Neural crest cell (in vitro differentiated cells): ENCODE data around the gene FAM219A. TPM values are rescaled to one million over a fixed set of nuclear protein-coding genes. Genes with fewer than 3 reads are reported as not detected.

ENCODE experiments used
- DNase-seq: peaks from one replicate; pipeline ENCODE4 v3.0.0; 2021; ENCODE audit warnings: low read depth, mixed read lengths, low spot score
- H3K27ac Mint-ChIP-seq: one replicate; pipeline ENCODE4 v1.8.0; 2021; ENCODE audit warnings: mild to moderate bottlenecking, mixed read lengths; ENCODE audit not compliant: unreplicated experiment
- H3K27me3 Mint-ChIP-seq: 2 replicates; pipeline ENCODE4 v1.8.0; 2021; ENCODE audit warnings: low read depth, mild to moderate bottlenecking, mixed read lengths
- H3K36me3 Mint-ChIP-seq: 2 replicates; pipeline ENCODE4 v1.8.0; 2021; ENCODE audit warnings: low read depth, mild to moderate bottlenecking, mixed read lengths
- H3K4me1 Mint-ChIP-seq: 2 replicates; pipeline ENCODE4 v1.8.0; 2021; ENCODE audit warnings: mixed read lengths
- H3K4me3 Mint-ChIP-seq: one replicate; pipeline ENCODE4 v1.8.0; 2021; ENCODE audit warnings: mild to moderate bottlenecking, mixed read lengths
- H3K9me3 Mint-ChIP-seq: 2 replicates; pipeline ENCODE4 v1.8.0; 2021; ENCODE audit warnings: mixed read lengths
- CTCF ChIP-seq: fragments of 200-600 bp; sonication (generic); conservative IDR thresholded peaks from 2 replicates; pipeline ENCODE4 v1.5.0; 2021; ENCODE audit warnings: antibody characterized with exemption, mild to moderate bottlenecking
- total RNA-seq: library from RNA; stranded (reverse); gene quantifications from 2 replicates; pipeline ENCODE4 v1.2.1, GENCODE V29; 2021

The FAM219A gene
- total RNA-seq, 1 donor from 2014 or later: 20.9 TPM

- TF ChIP-seq CTCF: peak; percentile 85
- H3K27ac Mint-ChIP-seq: no peak overlapping the region
Measured at GRCh38 chr9:34437006-34437925, 21.1 kb downstream of the FAM219A start.

DNA sequence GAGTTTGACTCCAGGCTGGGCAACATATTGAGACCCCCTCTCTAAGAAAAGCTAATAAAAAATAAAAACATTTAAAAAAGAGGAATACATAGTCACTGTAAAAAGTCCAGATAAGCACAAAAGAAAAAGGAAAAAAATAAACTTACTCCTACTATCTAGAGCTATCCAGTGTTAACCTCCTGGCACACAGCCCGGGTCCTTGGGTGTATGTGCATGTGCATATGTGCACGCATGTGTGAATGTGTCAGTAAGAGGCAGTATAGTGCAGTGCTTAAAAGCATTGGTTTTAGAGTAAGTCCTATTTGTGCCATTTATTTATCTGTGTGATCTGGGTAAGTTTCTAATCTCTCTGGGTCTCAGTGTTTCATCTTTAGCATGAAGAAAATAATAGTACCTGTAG, 26.7 kb downstream of the FAM219A start:
- H3K4me1 Mint-ChIP-seq: peaks cover 12% of the 10 kb centered on the region
- H3K9me3 Mint-ChIP-seq: no peaks in the 10 kb centered on the region
- no peaks in the 10 kb centered on the region for H3K36me3 Mint-ChIP-seq
- H3K27ac Mint-ChIP-seq: no peak overlapping the region
- no peak overlapping the region for H3K4me3 Mint-ChIP-seq
- no peak for TF ChIP-seq CTCF
- no peak for DNase-seq
- no peaks in the 10 kb centered on the region for H3K27me3 Mint-ChIP-seq

More at GRCh38 chr9:34437006-34437925, 21.1 kb downstream of the FAM219A start:
- H3K27me3 Mint-ChIP-seq: no peaks in the 10 kb centered on the region
- DNase-seq: peak; percentile 29
- no peaks in the 10 kb centered on the region for H3K36me3 Mint-ChIP-seq
- H3K4me3 Mint-ChIP-seq: no peak overlapping the region
- no peaks in the 10 kb centered on the region for H3K9me3 Mint-ChIP-seq
- H3K4me1 Mint-ChIP-seq: no peaks in the 10 kb centered on the region

GRCh38 chr9:34430843-34431437, 27.4 kb downstream of the FAM219A start:
- no peak overlapping the region for H3K27ac Mint-ChIP-seq
- H3K36me3 Mint-ChIP-seq: no peaks in the 10 kb centered on the region
- H3K4me1 Mint-ChIP-seq: peaks cover 12% of the 10 kb centered on the region
- no peak for TF ChIP-seq CTCF
- no peak overlapping the region for H3K4me3 Mint-ChIP-seq
- H3K27me3 Mint-ChIP-seq: no peaks in the 10 kb centered on the region
- peak; percentile 52 for DNase-seq
- no peaks in the 10 kb centered on the region for H3K9me3 Mint-ChIP-seq

GRCh38 chr9:34428325-34428958, 29.9 kb downstream of the FAM219A start:
- no peaks in the 10 kb centered on the region for H3K36me3 Mint-ChIP-seq
- H3K27me3 Mint-ChIP-seq: no peaks in the 10 kb centered on the region
- no peak for TF ChIP-seq CTCF
- no peak overlapping the region for H3K4me3 Mint-ChIP-seq
- H3K4me1 Mint-ChIP-seq: peaks cover 12% of the 10 kb centered on the region
- H3K9me3 Mint-ChIP-seq: no peaks in the 10 kb centered on the region
- no peak overlapping the region for H3K27ac Mint-ChIP-seq
- no peak for DNase-seq

- no peak for DNase-seq
- TF ChIP-seq CTCF: no peak
Measured at GRCh38 chr9:34426347-34427074, 31.9 kb downstream of the FAM219A start.

More at GRCh38 chr9:34426347-34427074, 31.9 kb downstream of the FAM219A start:
- H3K9me3 Mint-ChIP-seq: no peaks in the 10 kb centered on the region
- no peaks in the 10 kb centered on the region for H3K36me3 Mint-ChIP-seq
- H3K4me1 Mint-ChIP-seq: peaks cover 21% of the 10 kb centered on the region
- H3K4me3 Mint-ChIP-seq: no peak overlapping the region
- peak overlapping the region; percentile 46 for H3K27ac Mint-ChIP-seq
- H3K27me3 Mint-ChIP-seq: no peaks in the 10 kb centered on the region
